K562 (cell line): ENCODE data around the gene ATP8B4. TPM values are rescaled to one million over a fixed set of nuclear protein-coding genes. Genes with fewer than 3 reads are reported as not detected.
A peak's percentile ranks its signal among the peaks of the same experiment; 100 is the strongest.

Source experiments
- ARID1B ChIP-seq: fragments of 450-650 bp; IDR thresholded peaks from 2 replicates; pipeline ENCODE4 v1.6.1; 2016; ENCODE audit warnings: antibody characterized with exemption, mild to moderate bottlenecking, inconsistent platforms
- BCLAF1 ChIP-seq, 2 experiments: fragments of 450-650 bp in 1 of 2; IDR thresholded peaks; 2 replicates each; pipeline ENCODE4 v1.6.1; 2011 to 2017; ENCODE audit warnings: low read depth in 2 of 2, antibody characterized with exemption in 1 of 2, borderline replicate concordance in 1 of 2, low read length in 1 of 2, mild to moderate bottlenecking in 1 of 2, mixed read lengths in 1 of 2; ENCODE audit not compliant: control insufficient read depth in 1 of 2
- BRF1 ChIP-seq: IDR thresholded peaks from 3 replicates; pipeline ENCODE4 v1.6.1; 2011; ENCODE audit warnings: borderline replicate concordance, mild to moderate bottlenecking; ENCODE audit not compliant: insufficient read length; ENCODE audit errors: extremely low read depth
- CREM ChIP-seq: IDR thresholded peaks from 2 replicates; pipeline ENCODE4 v1.6.1; 2014; ENCODE audit warnings: antibody characterized with exemption, low read depth
- DPF2 ChIP-seq: fragments of 450-650 bp; IDR thresholded peaks from 2 replicates; pipeline ENCODE4 v1.6.1; 2016
- GTF2F1 ChIP-seq: IDR thresholded peaks from 2 replicates; pipeline ENCODE4 v1.6.1; 2011; ENCODE audit warnings: low read depth, low read length, improper control_type of control experiment
- HDGF ChIP-seq: fragments of 450-650 bp; IDR thresholded peaks from 2 replicates; pipeline ENCODE4 v1.6.1; 2016
- IRF1 ChIP-seq: sonication (generic); formaldehyde crosslinking; IDR thresholded peaks from 2 replicates; pipeline ENCODE4 v1.8.0; 2022; ENCODE audit warnings: missing genetic modification reagents, mild to moderate bottlenecking, borderline replicate concordance
- KAT2B ChIP-seq: IDR thresholded peaks from one replicate; pipeline ENCODE4 v1.6.1; 2012; ENCODE audit warnings: low read depth, mild to moderate bottlenecking, control low read depth, inconsistent platforms, low read length, moderate library complexity
- PCBP2 ChIP-seq: fragments of 200-400 bp; formaldehyde crosslinking; IDR thresholded peaks from 2 replicates; pipeline ENCODE4 v1.6.1; 2018; ENCODE audit warnings: low read length, low read depth, mild to moderate bottlenecking, moderate library complexity; ENCODE audit not compliant: poor library complexity, severe bottlenecking
- PML ChIP-seq: IDR thresholded peaks from 2 replicates; pipeline ENCODE4 v1.6.1; 2012; ENCODE audit warnings: low read length, inconsistent platforms
- PYGO2 ChIP-seq: fragments of 450-650 bp; IDR thresholded peaks from 2 replicates; pipeline ENCODE4 v1.6.1; 2016; ENCODE audit warnings: mild to moderate bottlenecking, missing genetic modification characterization, moderate library complexity, missing compliant biosample characterization
- RFX7 ChIP-seq: fragments of 250-450 bp; sonication (Bioruptor Pico); IDR thresholded peaks from 2 replicates; pipeline ENCODE4 v1.5.1; 2021; ENCODE audit warnings: mild to moderate bottlenecking
- SP1 ChIP-seq: sonication (generic); formaldehyde crosslinking; IDR thresholded peaks from 2 replicates; pipeline ENCODE4 v1.8.1; 2022; ENCODE audit warnings: mild to moderate bottlenecking, missing genetic modification reagents
- TCF3 ChIP-seq: sonication (generic); formaldehyde crosslinking; IDR thresholded peaks from 2 replicates; pipeline ENCODE4 v1.4.0; 2020; ENCODE audit warnings: mild to moderate bottlenecking, missing genetic modification reagents
- TEAD4 ChIP-seq, 2 experiments: sonication (generic) in 1 of 2; formaldehyde crosslinking in 1 of 2; IDR thresholded peaks; 2 replicates each; pipeline versions ENCODE4 v1.6.1 to v1.8.0; 2012 to 2022; ENCODE audit warnings: borderline replicate concordance in 1 of 2, inconsistent platforms in 1 of 2, low read length in 1 of 2, mild to moderate bottlenecking in 1 of 2, missing genetic modification reagents in 1 of 2
- U2AF2 ChIP-seq: fragments of 200-400 bp; formaldehyde crosslinking; optimal IDR thresholded peaks from 2 replicates; pipeline ENCODE3; 2017; ENCODE audit warnings: low read depth, mild to moderate bottlenecking, low read length
- XRCC4 ChIP-seq: IDR thresholded peaks from one replicate; pipeline ENCODE4 v1.6.1; 2011; ENCODE audit not compliant: insufficient read depth, insufficient read length; ENCODE audit errors: extremely low read depth
- ZFP1 ChIP-seq: fragments of 450-650 bp; formaldehyde crosslinking; IDR thresholded peaks from 2 replicates; pipeline ENCODE4 v1.4.0; 2020; ENCODE audit warnings: mild to moderate bottlenecking, mixed read lengths
- polyA plus RNA-seq, 8 experiments: library from polyadenylated mRNA; depleted of rRNA in 4 of 8; stranded (reverse) in 5 of 8; unstranded in 3 of 8; fragments of >200 nt; fragmentation: Nextera tagmentation in 2 of 8; fragmentation: Illumina TruSeq in 1 of 8; extraction: Ambion mirVana in 2 of 8; extraction: Trizol in 1 of 8; gene quantifications; 2 replicates each; pipeline versions ENCODE4 v1.2.1 to v1.2.3, GENCODE V29; 2011 to 2014; ENCODE audit warnings: inconsistent platforms in 1 of 8, missing spikeins in 1 of 8
- total RNA-seq, 7 experiments: library from RNA; depleted of rRNA in 6 of 7; stranded (reverse); fragments of >200 nt in 6 of 7; fragmentation: Illumina TruSeq in 2 of 7; extraction: Trizol in 2 of 7; gene quantifications; 2 replicates each; pipeline versions ENCODE4 v1.2.1 to v1.2.3, GENCODE V29; 2011 to 2021; ENCODE audit warnings: low replicate concordance in 1 of 7
- TF ChIP-seq, protein P1 (sequence below), 2 experiments: fragments of 250-450 bp in 1 of 2; fragments of 450-650 bp in 1 of 2; sonication (Bioruptor Pico) in 1 of 2; IDR thresholded peaks; 2 replicates each; pipeline versions ENCODE4 v1.6.1 to v1.8.0; 2016 to 2021; ENCODE audit warnings: mild to moderate bottlenecking in 2 of 2, moderate library complexity in 2 of 2, missing compliant biosample characterization in 1 of 2, missing genetic modification characterization in 1 of 2
- TF ChIP-seq, protein P2 (sequence below), 2 experiments: fragments of 450-650 bp in 1 of 2; sonication (generic) in 1 of 2; formaldehyde crosslinking in 1 of 2; IDR thresholded peaks in 1 of 2; conservative IDR thresholded peaks in 1 of 2; 2 replicates each; pipeline versions ENCODE4 v1.6.1 to v1.8.1; 2016 to 2023; ENCODE audit warnings: mild to moderate bottlenecking in 2 of 2, moderate library complexity in 2 of 2, inconsistent platforms in 1 of 2, missing genetic modification reagents in 1 of 2
- TF ChIP-seq, protein P3 (sequence below): sonication (generic); formaldehyde crosslinking; IDR thresholded peaks from 2 replicates; pipeline ENCODE4 v1.8.1; 2023; ENCODE audit warnings: mild to moderate bottlenecking, missing genetic modification reagents

ATP8B4 gene
- total and polyA plus RNA-seq, 9 of the 15 experiments (the other 6 are each of a cell fraction or from before 2014, with no cell fraction given): 0.14 to 2.5 (median 0.44) TPM

DNA sequence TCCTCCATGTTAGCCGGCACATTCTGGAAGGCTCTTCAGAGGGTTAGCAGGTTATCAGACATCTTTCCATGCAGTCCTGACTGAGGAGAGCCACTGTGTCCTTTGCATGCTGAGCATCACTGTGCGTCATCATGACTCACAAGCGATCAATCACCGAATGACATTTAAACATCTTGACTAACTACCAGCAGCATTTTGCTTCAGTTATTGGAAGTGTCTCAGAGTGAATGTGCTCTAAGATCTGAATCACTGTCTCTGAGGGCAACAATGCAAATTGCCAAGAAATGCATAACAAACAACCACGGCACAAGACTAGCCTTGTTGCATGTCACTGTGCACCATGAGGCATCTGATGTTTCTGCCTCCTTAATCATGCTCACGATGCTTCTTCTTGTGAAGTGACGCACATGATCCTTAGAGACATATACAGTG, 18.3 kb upstream of the ATP8B4 start (continued):
- TF ChIP-seq, protein P1, sequence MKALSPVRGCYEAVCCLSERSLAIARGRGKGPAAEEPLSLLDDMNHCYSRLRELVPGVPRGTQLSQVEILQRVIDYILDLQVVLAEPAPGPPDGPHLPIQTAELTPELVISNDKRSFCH (CRISPR knock-in tag; IDR thresholded peaks at IDR 0.05): no peak
- TF ChIP-seq, protein P1 (tag; IDR thresholded peaks at IDR 0.05): no peak
- TF ChIP-seq BCLAF1 (IDR thresholded peaks at IDR 0.05; ENCODE audit: borderline replicate concordance in 1 of 2, control insufficient read depth in 1 of 2, low read depth in 2 of 2, low read length in 1 of 2) (no peak), BRF1 (no peak), CREM (peak; percentile 96), TEAD4 (IDR thresholded peaks at IDR 0.05; ENCODE audit: low read length) (peak; percentile 51), TEAD4 (CRISPR knock-in tag; IDR thresholded peaks at IDR 0.05; ENCODE audit: borderline replicate concordance) (no peak), XRCC4 (no peak), PCBP2 (no peak), IRF1 (no peak), GTF2F1 (no peak), HDGF (no peak), PML (no peak), RFX7 (no peak), ZFP1 (CRISPR knock-in tag) (no peak), ARID1B (peak; percentile 86), PYGO2 (tag) (no peak), KAT2B (no peak), U2AF2 (no peak), SP1 (no peak), TCF3 (CRISPR knock-in tag) (peak; percentile 19; the same call in 1 of the 2 replicates), DPF2 (peak; percentile 89)
- TF ChIP-seq, protein P2, sequence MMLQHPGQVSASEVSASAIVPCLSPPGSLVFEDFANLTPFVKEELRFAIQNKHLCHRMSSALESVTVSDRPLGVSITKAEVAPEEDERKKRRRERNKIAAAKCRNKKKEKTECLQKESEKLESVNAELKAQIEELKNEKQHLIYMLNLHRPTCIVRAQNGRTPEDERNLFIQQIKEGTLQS (IDR thresholded peaks at IDR 0.05): peak; percentile 97
- TF ChIP-seq, protein P2 (CRISPR knock-in tag; conservative IDR thresholded peaks at IDR 0.05): peak; percentile 94
- TF ChIP-seq, protein P3, sequence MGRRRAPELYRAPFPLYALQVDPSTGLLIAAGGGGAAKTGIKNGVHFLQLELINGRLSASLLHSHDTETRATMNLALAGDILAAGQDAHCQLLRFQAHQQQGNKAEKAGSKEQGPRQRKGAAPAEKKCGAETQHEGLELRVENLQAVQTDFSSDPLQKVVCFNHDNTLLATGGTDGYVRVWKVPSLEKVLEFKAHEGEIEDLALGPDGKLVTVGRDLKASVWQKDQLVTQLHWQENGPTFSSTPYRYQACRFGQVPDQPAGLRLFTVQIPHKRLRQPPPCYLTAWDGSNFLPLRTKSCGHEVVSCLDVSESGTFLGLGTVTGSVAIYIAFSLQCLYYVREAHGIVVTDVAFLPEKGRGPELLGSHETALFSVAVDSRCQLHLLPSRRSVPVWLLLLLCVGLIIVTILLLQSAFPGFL (CRISPR knock-in tag): no peak
